HCT116 (cell line): ENCODE results near the gene LHX2. TPM values are rescaled to one million over a fixed set of nuclear protein-coding genes. Genes with fewer than 3 reads are reported as not detected.

Experiments
- ATAC-seq: fragments of 200-7000 bp; cut with Tn5 transposase; 2 replicates; pipeline ENCODE4 v1.9.1; 2020; ENCODE audit warnings: mild to moderate bottlenecking, moderate library complexity
- BruUV-seq: library from RNA; stranded (reverse); fragments of 400-500 nt; replicated peaks from 2 replicates; lab custom pipeline; 2021; lab: Mats Ljungman, UMichigan
- CTCF ChIA-PET: fragments of 300-600 bp; sonication (Branson Sonifier 250); formaldehyde crosslinking; loops from one replicate; lab custom pipeline; 2021; ENCODE audit warnings: antibody characterized with exemption; lab: Charles Lee
- POLR2A ChIA-PET: fragments of 300-600, 350-600 bp; sonication (Branson Sonifier 250); formaldehyde crosslinking; loops from one replicate; lab custom pipeline; 2021; ENCODE audit warnings: antibody characterized with exemption; lab: Charles Lee
- RAD21 ChIA-PET, 2 experiments: fragments of 300-600 bp; sonication (Branson Sonifier 250); formaldehyde crosslinking; loops; one replicate each; lab custom pipeline; 2023; ENCODE audit warnings: low total read pairs in 2 of 2; ENCODE audit not compliant: uncharacterized antibody in 2 of 2, unreplicated experiment in 2 of 2, low non-redundant PET in 1 of 2; lab: Charles Lee
- DNase-seq: peaks from one replicate; pipeline ENCODE4 v3.0.0-alpha.2; 2010; ENCODE audit warnings: low read depth, low spot score
- H2AFZ ChIP-seq: fragments of 200-600 bp; shearing (Covaris generic), sonication (generic); 2 replicates; pipeline ENCODE4 v1.6.1; 2017; ENCODE audit warnings: low read depth, mixed run types, mixed read lengths, antibody characterized with exemption, low read length; ENCODE audit not compliant: poor library complexity, severe bottlenecking
- H3K27ac ChIP-seq: 2 replicates; pipeline ENCODE4 v1.5.1; 2012; ENCODE audit warnings: low read depth, low read length
- H3K27me3 ChIP-seq: fragments of 200-600 bp; sonication (generic); 2 replicates; pipeline ENCODE4 v1.6.1; 2016; ENCODE audit warnings: mixed run types, low read length, mixed read lengths; ENCODE audit not compliant: insufficient read depth
- H3K36me3 ChIP-seq, 2 experiments: fragments of 200-500 bp in 1 of 2; fragments of 200-600 bp in 1 of 2; sonication (Bioruptor generic) in 1 of 2; sonication (generic) in 1 of 2; 2 replicates each; pipeline versions ENCODE4 v1.5.1 to v1.6.1; 2014 to 2016; ENCODE audit warnings: low read length in 2 of 2, inconsistent platforms in 1 of 2, mixed read lengths in 1 of 2, mixed run types in 1 of 2; ENCODE audit not compliant: insufficient read depth in 2 of 2, control insufficient read depth in 1 of 2
- H3K4me1 ChIP-seq, 2 experiments: fragments of 200-600 bp in 1 of 2; sonication (generic) in 1 of 2; 2 replicates each; pipeline versions ENCODE4 v1.5.1 to v1.6.1; 2012 to 2017; ENCODE audit warnings: low read length in 2 of 2, inconsistent platforms in 1 of 2, mild to moderate bottlenecking in 1 of 2, mixed read lengths in 1 of 2, mixed run types in 1 of 2, moderate library complexity in 1 of 2; ENCODE audit not compliant: insufficient read depth in 2 of 2, control insufficient read depth in 1 of 2
- H3K4me2 ChIP-seq: fragments of 200-600 bp; sonication (generic); 2 replicates; pipeline ENCODE4 v1.6.1; 2017; ENCODE audit warnings: mixed run types, low read length, mixed read lengths
- H3K4me3 ChIP-seq, 2 experiments: fragments of 200-600 bp in 1 of 2; sonication (generic) in 1 of 2; replicated peaks in 1 of 2; 2 replicates each; pipeline ENCODE4 v1.5.1; 2011 to 2016; ENCODE audit warnings: low read length in 2 of 2, control low read depth in 1 of 2, low read depth in 1 of 2, mild to moderate bottlenecking in 1 of 2, mixed read lengths in 1 of 2, mixed run types in 1 of 2
- H3K79me2 ChIP-seq: fragments of 200-600 bp; sonication (generic); 2 replicates; pipeline ENCODE4 v1.6.1; 2017; ENCODE audit warnings: mild to moderate bottlenecking, mixed run types, low read length, moderate library complexity, mixed read lengths; ENCODE audit not compliant: insufficient read depth
- H3K9ac ChIP-seq: fragments of 200-600 bp; sonication (generic); 2 replicates; pipeline ENCODE4 v1.6.1; 2016; ENCODE audit warnings: low read length, mixed read lengths
- H3K9me2 ChIP-seq: fragments of 200-600 bp; sonication (generic), shearing (Covaris generic); 2 replicates; pipeline ENCODE4 v1.6.1; 2017; ENCODE audit warnings: mixed run types, mild to moderate bottlenecking, moderate library complexity; ENCODE audit not compliant: insufficient read depth
- H3K9me3 ChIP-seq, 2 experiments: fragments of 200-500 bp in 1 of 2; fragments of 200-600 bp in 1 of 2; sonication (Bioruptor generic) in 1 of 2; sonication (generic) in 1 of 2; 2 replicates each; pipeline ENCODE4 v1.6.1; 2014 to 2017; ENCODE audit warnings: low read length in 2 of 2, mixed read lengths in 2 of 2, inconsistent platforms in 1 of 2, low read depth in 1 of 2, mild to moderate bottlenecking in 1 of 2, mixed run types in 1 of 2, moderate library complexity in 1 of 2; ENCODE audit not compliant: control insufficient read depth in 1 of 2, insufficient read depth in 1 of 2
- H4K20me1 ChIP-seq: fragments of 200-600 bp; sonication (generic), shearing (Covaris generic); 2 replicates; pipeline ENCODE4 v1.6.1; 2017; ENCODE audit warnings: mixed run types, mild to moderate bottlenecking, moderate library complexity; ENCODE audit not compliant: insufficient read depth
- ATF3 ChIP-seq: IDR thresholded peaks from 2 replicates; pipeline ENCODE4 v1.6.1; 2012
- CEBPB ChIP-seq: IDR thresholded peaks from 2 replicates; pipeline ENCODE4 v1.6.1; 2012; ENCODE audit warnings: low read depth
- EGR1 ChIP-seq: IDR thresholded peaks from 2 replicates; pipeline ENCODE4 v1.6.1; 2012; ENCODE audit warnings: low read depth
- ELF1 ChIP-seq: IDR thresholded peaks from 2 replicates; pipeline ENCODE4 v1.6.1; 2012; ENCODE audit warnings: low read depth, borderline replicate concordance
- EZH2 ChIP-seq: fragments of 200-600 bp; sonication (generic); IDR thresholded peaks from 2 replicates; pipeline ENCODE4 v1.6.1; 2017; ENCODE audit warnings: antibody characterized with exemption, mixed run types
- EZH2phosphoT487 ChIP-seq: fragments of 200-600 bp; IDR thresholded peaks from 2 replicates; pipeline ENCODE4 v1.6.1; 2018; ENCODE audit warnings: antibody characterized with exemption, borderline replicate concordance
- RAD21 ChIP-seq: IDR thresholded peaks from 2 replicates; pipeline ENCODE4 v1.6.1; 2012; ENCODE audit warnings: low read depth, mild to moderate bottlenecking
- SIN3A ChIP-seq: IDR thresholded peaks from 2 replicates; pipeline ENCODE4 v1.6.1; 2012; ENCODE audit warnings: low read depth
- TCF7L2 ChIP-seq: IDR thresholded peaks from 2 replicates; pipeline ENCODE4 v1.7.0; 2011; ENCODE audit warnings: borderline replicate concordance, inconsistent platforms; ENCODE audit not compliant: insufficient read depth, insufficient read length; ENCODE audit errors: extremely low read depth
- intact Hi-C: fragments of 100-400 bp; cut with micrococcal nuclease; formaldehyde crosslinking; loops from 2 replicates; pipeline ENCODE4 v1.10.0; 2022
- total RNA-seq: library from RNA; stranded (reverse); gene quantifications from one replicate; pipeline ENCODE4 v1.2.1, GENCODE V29; 2021; ENCODE audit not compliant: unreplicated experiment

The LHX2 gene
- total RNA-seq, 1 experiment from 2014 or later, result 10.2 TPM

GRCh38 chr9:124005029-124005771, 6.4 kb upstream of the LHX2 start:
- Histone ChIP-seq H3K9me3 (no peaks in the 10 kb centered on the region), H3K27me3 (peaks cover 89% of the 10 kb centered on the region), H3K9me2 (no peaks in the 10 kb centered on the region), H3K79me2 (no peaks in the 10 kb centered on the region), H2AFZ (no peak overlapping the region), H3K4me2 (no peak overlapping the region), H3K4me1 (peaks cover 4 to 23% of the 10 kb centered on the region in 2 experiments; a peak in 3 of 4 replicates), H3K4me3 (no peak overlapping the region), H3K9ac (no peak overlapping the region), H4K20me1 (no peaks in the 10 kb centered on the region), H3K27ac (no peak overlapping the region), H3K36me3 (no peaks in the 10 kb centered on the region)
- no peak for DNase-seq
- intact Hi-C loops, result no loop called here
- TF ChIP-seq EGR1 (no peak), ELF1 (no peak), CEBPB (no peak), EZH2phosphoT487 (no peak), SIN3A (no peak)
- ATAC-seq, result no peak
- no TSS peak for BruUV-seq
- POLR2A ChIA-PET, result no interaction called here
- RAD21 ChIA-PET, result no interaction called here
- CTCF ChIA-PET, result no interaction called here

DNA sequence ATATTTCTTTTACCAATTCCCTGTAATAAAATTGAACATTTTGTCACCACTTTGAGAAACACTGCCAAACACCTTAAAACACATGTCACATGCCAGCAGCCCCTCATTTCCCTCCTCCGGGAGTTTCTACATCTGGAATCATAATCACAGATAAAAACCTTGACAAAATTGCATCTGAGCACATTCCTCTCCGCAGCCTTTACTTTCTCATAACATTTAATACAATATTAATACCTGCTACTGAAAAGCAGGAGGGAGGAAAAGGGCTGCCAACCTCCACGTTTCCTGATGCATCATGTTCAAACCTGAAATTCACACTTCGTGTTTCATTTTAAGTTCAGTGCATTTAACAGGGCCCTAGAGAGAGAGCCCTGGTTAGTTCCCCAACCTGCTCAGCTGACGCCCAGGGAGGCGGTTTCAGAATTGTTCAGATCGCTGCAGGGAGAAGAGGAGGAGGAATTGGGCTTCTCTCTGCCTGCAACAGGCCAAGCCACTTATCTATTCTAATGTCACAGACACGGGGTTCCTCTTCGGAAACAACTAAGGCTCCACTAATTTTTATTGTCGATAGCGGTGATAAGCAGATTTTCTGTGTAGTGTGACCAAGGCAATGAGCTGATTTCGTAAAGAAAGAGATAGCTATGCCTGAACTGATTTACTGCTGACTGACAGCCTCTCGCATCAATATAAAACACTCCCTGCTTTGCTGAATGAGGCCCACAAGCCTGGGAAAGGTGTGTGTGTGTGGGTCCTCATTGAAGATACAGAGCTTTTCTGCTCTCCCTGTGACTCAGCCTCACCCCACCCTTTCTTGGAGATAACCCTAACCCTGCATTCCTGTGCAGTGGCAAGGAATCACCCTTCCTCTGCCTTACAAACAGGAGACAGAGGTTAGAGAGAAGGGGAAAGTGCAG, 4.9 kb upstream of the LHX2 start:
- RAD21 ChIA-PET, result no interaction called here
- DNase-seq (no peak), ATAC-seq (no peak)
- Histone ChIP-seq H3K27me3 (peaks cover 74% of the 10 kb centered on the region), H3K4me3 (no peak overlapping the region), H2AFZ (no peak overlapping the region), H3K4me2 (peak overlapping the region; percentile 13; the same call in 1 of the 2 replicates), H3K79me2 (no peaks in the 10 kb centered on the region), H3K9me3 (no peaks in the 10 kb centered on the region), H3K9me2 (no peaks in the 10 kb centered on the region), H3K36me3 (no peaks in the 10 kb centered on the region), H3K4me1 (peaks cover 4 to 34% of the 10 kb centered on the region in 2 experiments; a peak in 3 of 4 replicates), H3K9ac (no peak overlapping the region), H4K20me1 (no peaks in the 10 kb centered on the region), H3K27ac (no peak overlapping the region)
- no peak for TF ChIP-seq EZH2
- no peak for TF ChIP-seq EZH2phosphoT487
- no peak for TF ChIP-seq TCF7L2
- no peak for TF ChIP-seq ATF3
- TF ChIP-seq EGR1, result no peak
- no peak for TF ChIP-seq RAD21
- POLR2A ChIA-PET, result no interaction called here
- CTCF ChIA-PET, result no interaction called here
- BruUV-seq, result no TSS peak
- intact Hi-C loops, result no loop called here
